GF-D8 (cell line): ENCODE results near the gene NAALADL2.

Source experiments
- DNase-seq: peaks from one replicate; lab custom pipeline; 2025; lab: John Stamatoyannopoulos, UW

Gene NAALADL2

GRCh38 chr3:174973465-174973864, 114.3 kb downstream of the NAALADL2 start:
- no peak for DNase-seq

- no peak for DNase-seq
Observed at GRCh38 chr3:174986685-174987084, 127.6 kb downstream of the NAALADL2 start.

GRCh38 chr3:175001091-175001490, 142.0 kb downstream of the NAALADL2 start:
- no peak for DNase-seq

GRCh38 chr3:175002732-175003143, 143.6 kb downstream of the NAALADL2 start:
- DNase-seq: no peak

- DNase-seq: no peak
Observed at GRCh38 chr3:175003590-175003989, 144.5 kb downstream of the NAALADL2 start.

GRCh38 chr3:175005193-175005592, 146.1 kb downstream of the NAALADL2 start:
- DNase-seq: no peak

- no peak for DNase-seq
Observed at GRCh38 chr3:175005881-175006280, 146.7 kb downstream of the NAALADL2 start.

- no peak for DNase-seq
Observed at GRCh38 chr3:175007306-175007705, 148.2 kb downstream of the NAALADL2 start.

GRCh38 chr3:175009295-175009694, 150.2 kb downstream of the NAALADL2 start:
- no peak for DNase-seq

GRCh38 chr3:175015056-175015635, 156.0 kb downstream of the NAALADL2 start:
- DNase-seq: no peak

- no peak for DNase-seq
Observed at GRCh38 chr3:175018946-175019727, 160.0 kb downstream of the NAALADL2 start.

GRCh38 chr3:175020101-175020500, 161.0 kb downstream of the NAALADL2 start:
- no peak for DNase-seq

GRCh38 chr3:175029828-175030227, 170.7 kb downstream of the NAALADL2 start:
- DNase-seq: no peak

GRCh38 chr3:175039875-175040274, 180.7 kb downstream of the NAALADL2 start:
- no peak for DNase-seq

- no peak for DNase-seq
Observed at GRCh38 chr3:175041369-175041768, 182.2 kb downstream of the NAALADL2 start.

- no peak for DNase-seq
Observed at GRCh38 chr3:175046601-175047000, 187.5 kb downstream of the NAALADL2 start.

GRCh38 chr3:175047786-175048185, 188.7 kb downstream of the NAALADL2 start:
- DNase-seq: no peak

- DNase-seq: no peak
Observed at GRCh38 chr3:175057401-175057800, 198.3 kb downstream of the NAALADL2 start.

- no peak for DNase-seq
Observed at GRCh38 chr3:175059788-175060187, 200.7 kb downstream of the NAALADL2 start.

- no peak for DNase-seq
Observed at GRCh38 chr3:175065497-175065896, 206.4 kb downstream of the NAALADL2 start.

GRCh38 chr3:175066617-175067415, 207.7 kb downstream of the NAALADL2 start:
- DNase-seq: no peak

- no peak for DNase-seq
Observed at GRCh38 chr3:175068587-175068986, 209.5 kb downstream of the NAALADL2 start.

- DNase-seq: no peak
Observed at GRCh38 chr3:175070946-175071345, 211.8 kb downstream of the NAALADL2 start.
